HFF-Myc (cell line): ENCODE measurements around the gene DYNLT1.

Source experiments
- DNase-seq: peaks from one replicate; pipeline ENCODE4 v3.0.0-alpha.2; 2011; ENCODE audit warnings: low read depth; ENCODE audit errors: extremely low read depth
- H3K4me3 ChIP-seq: replicated peaks from 2 replicates; pipeline ENCODE4 v1.5.1; 2011; ENCODE audit warnings: low read depth, mild to moderate bottlenecking, control low read depth, low read length
- TF ChIP-seq, protein P1 (sequence below): IDR thresholded peaks from 2 replicates; pipeline ENCODE4 v1.5.1; 2012; ENCODE audit warnings: mild to moderate bottlenecking, low read depth, low read length, control low read depth; ENCODE audit errors: missing control alignments

The DYNLT1 gene

DNA sequence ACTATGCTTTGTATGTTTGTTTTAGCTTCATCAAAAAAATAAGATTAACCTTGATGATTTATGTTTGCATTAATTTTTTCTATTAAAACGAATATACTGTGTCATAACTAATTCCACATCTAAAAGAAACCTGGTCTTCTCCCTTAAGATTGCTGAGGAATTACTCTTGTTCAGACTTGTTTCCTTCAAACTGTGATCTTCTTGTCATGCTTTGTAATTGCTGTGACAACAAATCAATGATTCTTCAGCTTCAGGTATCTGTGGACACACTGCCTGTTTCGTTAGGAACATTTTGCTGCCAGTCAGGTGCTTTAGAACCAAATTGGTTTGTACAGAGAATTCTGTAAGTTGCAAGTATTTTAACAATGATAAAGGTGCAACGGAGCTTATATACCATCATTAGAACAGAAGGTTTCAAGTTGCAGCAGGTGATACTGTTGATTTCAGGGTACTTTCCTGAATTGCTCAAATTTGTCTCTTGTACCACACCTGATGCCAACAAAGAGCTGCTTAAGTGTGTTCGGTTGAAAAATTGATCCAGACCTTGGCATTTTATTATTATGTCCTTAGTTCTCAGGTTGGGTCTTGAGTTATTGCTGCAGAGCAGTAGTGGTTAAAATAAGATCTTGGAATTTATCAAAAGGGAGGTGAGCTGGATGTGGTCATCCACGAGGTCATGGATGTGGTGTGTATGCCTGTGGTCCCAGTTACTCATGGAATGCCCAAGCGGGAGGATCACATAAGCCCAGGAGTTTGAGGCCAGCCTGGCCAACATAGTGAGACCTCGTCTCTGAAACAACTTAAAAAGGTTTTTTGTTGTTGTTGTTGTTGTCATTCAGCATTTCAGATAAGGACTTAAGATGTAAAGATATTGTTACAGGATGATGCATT is 24.8 kb upstream of the DYNLT1 start:
- TF ChIP-seq, protein P1, sequence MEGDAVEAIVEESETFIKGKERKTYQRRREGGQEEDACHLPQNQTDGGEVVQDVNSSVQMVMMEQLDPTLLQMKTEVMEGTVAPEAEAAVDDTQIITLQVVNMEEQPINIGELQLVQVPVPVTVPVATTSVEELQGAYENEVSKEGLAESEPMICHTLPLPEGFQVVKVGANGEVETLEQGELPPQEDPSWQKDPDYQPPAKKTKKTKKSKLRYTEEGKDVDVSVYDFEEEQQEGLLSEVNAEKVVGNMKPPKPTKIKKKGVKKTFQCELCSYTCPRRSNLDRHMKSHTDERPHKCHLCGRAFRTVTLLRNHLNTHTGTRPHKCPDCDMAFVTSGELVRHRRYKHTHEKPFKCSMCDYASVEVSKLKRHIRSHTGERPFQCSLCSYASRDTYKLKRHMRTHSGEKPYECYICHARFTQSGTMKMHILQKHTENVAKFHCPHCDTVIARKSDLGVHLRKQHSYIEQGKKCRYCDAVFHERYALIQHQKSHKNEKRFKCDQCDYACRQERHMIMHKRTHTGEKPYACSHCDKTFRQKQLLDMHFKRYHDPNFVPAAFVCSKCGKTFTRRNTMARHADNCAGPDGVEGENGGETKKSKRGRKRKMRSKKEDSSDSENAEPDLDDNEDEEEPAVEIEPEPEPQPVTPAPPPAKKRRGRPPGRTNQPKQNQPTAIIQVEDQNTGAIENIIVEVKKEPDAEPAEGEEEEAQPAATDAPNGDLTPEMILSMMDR: no peak
- no peak overlapping the region for H3K4me3 ChIP-seq
- no peak for DNase-seq

DNA sequence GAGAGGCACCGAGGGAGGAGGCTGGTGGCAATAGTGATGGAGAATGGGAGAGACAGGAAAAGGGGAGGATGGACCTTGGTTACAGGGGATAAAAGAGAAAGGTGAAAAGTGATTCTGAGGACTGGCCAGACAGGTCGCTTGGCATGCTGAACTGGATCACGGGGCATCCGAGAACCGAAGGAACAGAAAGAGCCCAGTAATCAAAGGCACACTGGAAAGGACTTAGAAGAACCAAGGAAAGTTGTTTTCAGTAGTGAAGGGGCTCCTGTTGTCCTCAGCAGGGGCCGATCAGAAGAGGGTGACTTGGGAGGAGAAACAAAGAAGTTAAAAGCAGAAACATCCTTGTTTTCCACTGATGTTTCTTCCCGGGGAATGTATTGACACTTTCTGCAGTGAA is 24.2 kb upstream of the DYNLT1 start:
- no peak for DNase-seq
- TF ChIP-seq, protein P1: no peak
- no peak overlapping the region for H3K4me3 ChIP-seq

DNA sequence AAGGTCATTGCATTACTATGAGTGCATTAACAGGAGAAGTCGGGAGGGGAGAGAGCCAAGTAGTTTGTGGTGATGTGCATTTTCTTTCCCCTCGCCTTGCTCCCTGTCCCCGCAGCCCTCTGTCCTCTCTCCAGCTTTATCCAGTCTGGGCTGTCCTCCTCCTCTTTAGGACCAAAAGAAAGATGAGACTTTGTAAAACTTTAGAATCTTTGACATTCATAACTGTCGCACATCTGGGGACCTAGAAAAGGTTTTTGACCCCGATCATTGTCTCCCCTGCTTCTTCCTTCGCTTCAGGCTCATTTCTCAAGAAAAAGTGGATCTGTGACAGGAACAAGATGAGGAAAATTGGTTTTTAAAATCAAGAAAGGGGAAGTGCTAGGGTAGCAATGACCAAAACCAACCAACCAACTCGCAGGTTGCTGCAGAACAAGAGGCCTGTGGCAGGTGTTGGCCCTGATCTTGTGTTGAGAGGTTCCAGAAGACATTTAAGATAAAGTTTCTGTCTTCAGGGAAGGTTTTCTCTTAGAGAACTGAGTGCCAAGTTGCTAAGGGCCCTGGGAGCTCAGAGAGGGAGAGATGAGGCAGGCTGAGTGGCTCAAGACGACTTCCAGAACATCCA is 22.9 kb upstream of the DYNLT1 start:
- TF ChIP-seq, protein P1: no peak
- DNase-seq: no peak
- no peak overlapping the region for H3K4me3 ChIP-seq

DNA sequence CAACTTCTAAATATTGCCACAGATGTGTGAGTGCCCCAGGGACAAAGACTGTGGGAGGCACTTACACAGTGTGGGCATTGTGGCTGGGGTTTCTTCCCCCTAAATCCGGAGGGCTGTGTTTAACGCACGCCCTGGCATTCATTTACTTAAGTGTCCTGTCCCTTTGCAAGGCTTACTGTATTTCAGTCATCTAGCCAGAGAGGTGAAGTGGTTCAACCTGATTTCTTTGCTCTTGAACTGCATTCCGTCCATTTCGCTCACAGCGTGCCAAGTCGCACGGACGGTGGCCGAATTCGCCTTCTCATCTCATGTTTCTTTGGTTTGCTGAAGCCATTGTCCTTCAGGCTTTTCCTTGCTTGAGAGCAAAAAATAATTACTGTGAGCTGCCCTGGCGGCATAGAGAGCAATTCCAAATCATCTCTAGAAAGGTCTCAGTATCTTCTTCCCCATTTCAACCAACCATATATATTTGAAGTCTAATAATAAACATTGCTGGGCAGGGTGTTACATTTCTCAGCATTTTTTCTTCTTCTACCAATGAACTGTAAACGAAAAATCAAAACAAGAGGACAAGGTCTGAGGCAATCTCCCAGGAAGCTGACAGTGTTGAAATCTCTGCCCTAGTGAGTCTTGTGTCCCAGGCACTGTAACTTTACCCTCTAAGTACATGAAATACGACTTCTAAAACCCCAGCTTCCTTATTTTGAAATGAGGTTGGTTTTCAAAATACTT is 22.3 kb upstream of the DYNLT1 start:
- no peak for DNase-seq
- TF ChIP-seq, protein P1: no peak

DNA sequence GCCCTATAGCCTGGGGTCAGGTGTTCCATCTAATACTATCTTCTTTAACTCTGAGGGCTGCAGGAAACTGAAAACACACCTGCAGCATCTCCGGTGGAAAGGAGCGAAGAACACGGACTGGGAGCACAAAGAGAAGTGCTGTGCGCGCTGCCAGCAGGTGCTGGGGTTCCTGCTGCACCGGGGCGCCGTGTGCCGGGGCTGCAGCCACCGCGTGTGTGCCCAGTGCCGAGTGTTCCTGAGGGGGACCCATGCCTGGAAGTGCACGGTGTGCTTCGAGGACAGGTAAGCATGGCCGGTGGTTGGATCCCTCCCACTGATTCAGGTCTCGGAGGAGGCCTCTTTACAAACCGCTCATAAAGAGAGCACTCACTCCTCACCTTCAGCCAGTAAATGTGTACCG is 20.8 kb upstream of the DYNLT1 start:
- H3K4me3 ChIP-seq: no peak overlapping the region
- DNase-seq: no peak
- TF ChIP-seq, protein P1: no peak

More for the DNA sequence above, 22.3 kb upstream of the DYNLT1 start:
- H3K4me3 ChIP-seq: no peak overlapping the region

DNA sequence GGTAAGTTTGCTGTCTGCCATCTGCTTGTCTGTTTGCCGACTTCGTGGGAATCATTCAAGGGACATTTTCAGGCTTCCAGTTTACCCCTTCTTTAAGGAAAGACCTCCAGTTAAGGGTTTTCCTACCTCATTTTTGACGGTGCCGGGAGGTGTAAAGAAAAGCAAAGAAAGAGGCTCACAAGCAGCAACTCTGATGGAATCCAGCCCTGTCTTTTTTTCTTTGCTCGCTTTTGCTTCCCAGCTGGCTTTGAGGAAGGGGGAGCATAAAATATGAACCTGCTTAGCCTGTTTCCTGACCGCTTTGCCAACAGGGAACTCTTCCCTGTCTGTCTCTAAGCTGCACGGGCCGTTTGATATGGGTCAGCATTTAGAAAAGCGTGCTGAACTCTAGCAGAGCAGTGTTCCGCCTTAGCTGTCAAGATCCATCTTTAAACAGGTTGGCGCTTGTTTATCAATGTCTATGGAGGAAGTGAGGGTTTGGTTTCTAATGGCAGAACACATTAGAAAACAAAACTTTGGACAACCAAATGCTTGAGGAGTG is 19.2 kb upstream of the DYNLT1 start:
- H3K4me3 ChIP-seq: no peak overlapping the region
- TF ChIP-seq, protein P1: no peak
- no peak for DNase-seq
